BJ (cell line): ENCODE results near the gene SEZ6L. TPM values are rescaled to one million over a fixed set of nuclear protein-coding genes. Genes with fewer than 3 reads are reported as not detected.

ENCODE experiments used
- CTCF ChIA-PET: fragments of 350-600 bp; formaldehyde crosslinking; extraction: SDS; loops from one replicate; lab custom pipeline; 2021; ENCODE audit warnings: antibody characterized with exemption, inconsistent platforms; lab: Yijun Ruan, JAX
- POLR2A ChIA-PET: fragments of 300-600 bp; sonication (Branson Sonifier 250); formaldehyde crosslinking; extraction: SDS; loops from one replicate; lab custom pipeline; 2021; ENCODE audit warnings: antibody characterized with exemption; lab: Charles Lee
- DNase-seq: peaks from one replicate; pipeline ENCODE4 v3.0.0-alpha.2; 2011; ENCODE audit warnings: low read depth
- H3K27me3 ChIP-seq: 2 replicates; pipeline ENCODE4 v1.6.0; 2011; ENCODE audit warnings: low read length; ENCODE audit not compliant: control insufficient read depth, insufficient read depth
- H3K36me3 ChIP-seq: 2 replicates; pipeline ENCODE4 v1.5.1; 2011; ENCODE audit warnings: low read length; ENCODE audit not compliant: control insufficient read depth, insufficient read depth
- H3K4me3 ChIP-seq: 2 replicates; pipeline ENCODE4 v1.5.1; 2011; ENCODE audit warnings: low read depth, mild to moderate bottlenecking, control low read depth, low read length
- CTCF ChIP-seq: IDR thresholded peaks from 2 replicates; pipeline ENCODE4 v1.5.1; 2011; ENCODE audit warnings: low read depth, mild to moderate bottlenecking, control low read depth, inconsistent platforms, low read length, moderate library complexity; ENCODE audit not compliant: insufficient read depth
- polyA plus RNA-seq: library from polyadenylated mRNA; depleted of rRNA; stranded (reverse); fragments of >200 nt; gene quantifications from 2 replicates; pipeline ENCODE4 v1.2.3, GENCODE V29; 2011

SEZ6L gene
- polyA plus RNA-seq, 1 experiment: 0.04 TPM

GRCh38 chr22:26310616-26311015 is 141.4 kb downstream of the SEZ6L start:
- no peak for DNase-seq
- H3K27me3 ChIP-seq: peaks cover 9% of the 10 kb centered on the region
- no peaks in the 10 kb centered on the region for H3K36me3 ChIP-seq
- ChIA-PET POLR2A (no interaction called here), CTCF (no interaction called here)
- TF ChIP-seq CTCF: no peak
- H3K4me3 ChIP-seq: no peak overlapping the region

- no peak for DNase-seq
- H3K36me3 ChIP-seq: no peaks in the 10 kb centered on the region
- H3K4me3 ChIP-seq: no peak overlapping the region
- CTCF ChIA-PET: interaction anchor here (2.0 kb wide), 1 partner anchor 141 kb away, joined by 7 read pairs; no protein-coding TSS in a partner anchor
- no peak for TF ChIP-seq CTCF
- H3K27me3 ChIP-seq: peaks cover 7% of the 10 kb centered on the region
- POLR2A ChIA-PET: no interaction called here
These were observed 144.0 kb downstream of the SEZ6L start for GRCh38 chr22:26313291-26313690.

DNA sequence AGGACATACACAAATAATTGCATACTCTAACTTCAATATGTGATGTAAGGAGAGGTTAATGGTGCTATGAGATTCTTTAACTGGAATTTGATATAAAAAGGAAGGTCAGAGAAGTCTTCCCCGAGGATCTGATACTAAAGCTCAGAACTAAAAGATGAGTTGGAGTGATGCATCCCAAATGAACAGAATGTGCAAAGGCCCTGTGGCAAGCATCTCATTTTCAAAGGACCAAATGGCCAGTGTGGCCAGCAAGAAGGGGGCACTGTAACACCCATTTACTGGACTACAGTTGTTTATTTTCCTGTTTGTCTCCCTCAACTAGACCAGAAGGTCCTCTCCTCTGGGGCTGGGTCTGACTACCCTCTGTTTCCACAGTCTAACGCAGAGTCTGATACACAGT is 144.9 kb downstream of the SEZ6L start:
- no peak for DNase-seq
- peaks cover 7% of the 10 kb centered on the region for H3K27me3 ChIP-seq
- ChIA-PET POLR2A (no interaction called here), CTCF (interaction anchor here (0.8 to 2.0 kb wide), 3 partner anchors 8 to 142 kb away, joined by 3 to 7 read pairs (median 4); no protein-coding TSS in a partner anchor)
- H3K36me3 ChIP-seq: no peaks in the 10 kb centered on the region
- no peak for TF ChIP-seq CTCF
- H3K4me3 ChIP-seq: no peak overlapping the region

DNA sequence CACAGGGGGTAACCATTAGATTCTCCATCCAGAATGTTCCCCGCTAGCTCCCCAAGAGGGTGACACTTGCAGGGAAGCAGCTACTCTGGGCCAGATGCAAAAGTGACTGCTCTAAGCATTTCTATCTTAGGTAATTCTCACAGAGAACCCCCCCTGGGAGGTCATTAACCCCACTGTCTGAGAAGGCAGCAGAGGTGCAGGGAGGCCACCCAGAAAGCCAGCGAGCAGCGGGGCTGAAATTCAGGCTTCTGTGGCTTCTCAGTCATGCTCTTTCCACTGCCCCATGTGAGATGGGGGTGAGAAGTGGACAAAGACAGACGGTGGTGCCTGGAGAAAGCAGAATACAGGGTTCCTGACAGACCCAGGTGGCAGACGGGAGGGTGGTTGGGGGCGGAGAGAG is 145.4 kb downstream of the SEZ6L start:
- no peak overlapping the region for H3K4me3 ChIP-seq
- H3K27me3 ChIP-seq: peaks cover 7% of the 10 kb centered on the region
- TF ChIP-seq CTCF: no peak
- H3K36me3 ChIP-seq: no peaks in the 10 kb centered on the region
- CTCF ChIA-PET: interaction anchor here (0.8 to 2.0 kb wide), 3 partner anchors 9 to 142 kb away, joined by 3 to 7 read pairs (median 4); no protein-coding TSS in a partner anchor
- POLR2A ChIA-PET: no interaction called here
- no peak for DNase-seq

DNA sequence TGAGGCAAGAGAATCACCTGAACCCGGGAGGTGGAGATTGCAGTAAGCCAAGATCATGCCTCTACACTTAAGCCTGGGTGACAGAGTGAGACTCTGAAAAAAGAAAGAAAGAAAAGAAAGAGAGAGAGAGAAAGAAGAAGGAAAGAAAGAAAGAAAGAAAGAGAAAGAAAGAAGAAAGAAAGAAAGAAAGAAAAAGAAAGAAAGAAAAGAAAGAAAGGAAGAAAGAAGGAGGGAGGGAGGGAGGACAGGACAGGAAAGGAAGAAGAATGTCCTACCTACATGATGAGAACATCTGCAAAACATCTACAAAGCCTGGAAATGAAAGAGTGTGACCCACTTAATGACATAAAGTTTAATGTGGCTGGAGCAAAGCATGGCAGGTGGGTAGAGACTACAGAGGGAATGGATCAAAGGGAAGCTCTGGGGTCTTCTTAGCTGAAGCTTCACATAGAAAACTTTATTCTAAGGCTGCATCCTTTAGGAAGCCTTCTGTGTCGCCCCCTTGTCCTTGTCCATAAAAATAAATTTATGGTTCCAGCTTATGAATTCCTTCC is 147.5 kb downstream of the SEZ6L start:
- DNase-seq: no peak
- Histone ChIP-seq H3K27me3 (peaks cover 6% of the 10 kb centered on the region), H3K4me3 (no peak overlapping the region), H3K36me3 (no peaks in the 10 kb centered on the region)
- POLR2A ChIA-PET: no interaction called here
- TF ChIP-seq CTCF: no peak
- CTCF ChIA-PET: no interaction called here
